SK-N-MC (cell line): ENCODE results near the gene PCSK5.

Source experiments
- EZH2 ChIP-seq: fragments of 200-600 bp; sonication (generic); IDR thresholded peaks from one replicate; pipeline ENCODE4 v1.6.1; 2017; ENCODE audit warnings: antibody characterized with exemption
- POLR2AphosphoS5 ChIP-seq: IDR thresholded peaks from 2 replicates; pipeline ENCODE4 v1.6.1; 2012; ENCODE audit warnings: mild to moderate bottlenecking, low read depth, low read length, borderline replicate concordance

GRCh38 chr9:76161541-76161940, 271.1 kb downstream of the PCSK5 start:
- no peak for TF ChIP-seq POLR2AphosphoS5
- TF ChIP-seq EZH2 = no peak
